GM12864 (cell line): ENCODE data around the gene GPR52.

Source experiments
- DNase-seq: peaks from one replicate; pipeline ENCODE4 v3.0.0-alpha.2; 2011; ENCODE audit warnings: low read depth
- H3K4me3 ChIP-seq: 2 replicates; pipeline ENCODE4 v1.5.1; 2011; ENCODE audit warnings: mild to moderate bottlenecking, low read depth, low read length, control low read depth
- TF ChIP-seq, protein P1 (sequence below): IDR thresholded peaks from 2 replicates; pipeline ENCODE4 v1.5.1; 2011; ENCODE audit warnings: low read depth, mild to moderate bottlenecking, moderate library complexity, low read length, control low read depth, inconsistent platforms; ENCODE audit errors: missing control alignments

GPR52 gene, protein sequence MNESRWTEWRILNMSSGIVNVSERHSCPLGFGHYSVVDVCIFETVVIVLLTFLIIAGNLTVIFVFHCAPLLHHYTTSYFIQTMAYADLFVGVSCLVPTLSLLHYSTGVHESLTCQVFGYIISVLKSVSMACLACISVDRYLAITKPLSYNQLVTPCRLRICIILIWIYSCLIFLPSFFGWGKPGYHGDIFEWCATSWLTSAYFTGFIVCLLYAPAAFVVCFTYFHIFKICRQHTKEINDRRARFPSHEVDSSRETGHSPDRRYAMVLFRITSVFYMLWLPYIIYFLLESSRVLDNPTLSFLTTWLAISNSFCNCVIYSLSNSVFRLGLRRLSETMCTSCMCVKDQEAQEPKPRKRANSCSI

GRCh38 chr1:174447866-174448530, at the start of gene GPR52:
GPR52 (plus strand) TSS chr1:174447964; CDS start chr1:174448112, 148 bp downstream.
- no peak for DNase-seq
- H3K4me3 ChIP-seq, result no peak within 1 kb of the TSS
- TF ChIP-seq, protein P1, sequence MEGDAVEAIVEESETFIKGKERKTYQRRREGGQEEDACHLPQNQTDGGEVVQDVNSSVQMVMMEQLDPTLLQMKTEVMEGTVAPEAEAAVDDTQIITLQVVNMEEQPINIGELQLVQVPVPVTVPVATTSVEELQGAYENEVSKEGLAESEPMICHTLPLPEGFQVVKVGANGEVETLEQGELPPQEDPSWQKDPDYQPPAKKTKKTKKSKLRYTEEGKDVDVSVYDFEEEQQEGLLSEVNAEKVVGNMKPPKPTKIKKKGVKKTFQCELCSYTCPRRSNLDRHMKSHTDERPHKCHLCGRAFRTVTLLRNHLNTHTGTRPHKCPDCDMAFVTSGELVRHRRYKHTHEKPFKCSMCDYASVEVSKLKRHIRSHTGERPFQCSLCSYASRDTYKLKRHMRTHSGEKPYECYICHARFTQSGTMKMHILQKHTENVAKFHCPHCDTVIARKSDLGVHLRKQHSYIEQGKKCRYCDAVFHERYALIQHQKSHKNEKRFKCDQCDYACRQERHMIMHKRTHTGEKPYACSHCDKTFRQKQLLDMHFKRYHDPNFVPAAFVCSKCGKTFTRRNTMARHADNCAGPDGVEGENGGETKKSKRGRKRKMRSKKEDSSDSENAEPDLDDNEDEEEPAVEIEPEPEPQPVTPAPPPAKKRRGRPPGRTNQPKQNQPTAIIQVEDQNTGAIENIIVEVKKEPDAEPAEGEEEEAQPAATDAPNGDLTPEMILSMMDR, result no peak

- TF ChIP-seq, protein P1, result no peak
- no peak for DNase-seq
- H3K4me3 ChIP-seq, result no peak overlapping the region
Observed at GRCh38 chr1:174398246-174398645, 49.5 kb upstream of the GPR52 start.

- no peak overlapping the region for H3K4me3 ChIP-seq
- TF ChIP-seq, protein P1, result no peak
- no peak for DNase-seq
Observed at GRCh38 chr1:174399211-174399610, 48.6 kb upstream of the GPR52 start.

DNA sequence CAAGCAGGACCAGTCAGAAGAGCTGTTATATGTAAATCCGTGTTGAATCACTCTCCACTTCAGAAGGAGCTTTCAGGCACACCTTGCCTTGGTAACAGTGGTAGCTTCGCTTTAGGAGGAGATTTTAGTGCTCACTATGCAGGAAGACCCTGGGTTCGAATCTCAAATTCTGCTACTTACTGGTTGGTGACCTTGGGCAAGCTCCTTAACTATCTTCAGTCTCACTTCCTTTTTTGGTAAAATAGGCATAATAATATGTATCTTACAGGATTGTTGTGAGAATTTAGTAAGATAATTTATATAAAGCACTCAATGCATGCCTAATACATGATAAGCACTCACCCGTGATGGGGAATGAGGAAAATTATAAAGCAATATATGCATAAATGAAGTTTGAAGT, 46.7 kb upstream of the GPR52 start:
- no peak overlapping the region for H3K4me3 ChIP-seq
- DNase-seq, result no peak
- TF ChIP-seq, protein P1, result no peak

DNA sequence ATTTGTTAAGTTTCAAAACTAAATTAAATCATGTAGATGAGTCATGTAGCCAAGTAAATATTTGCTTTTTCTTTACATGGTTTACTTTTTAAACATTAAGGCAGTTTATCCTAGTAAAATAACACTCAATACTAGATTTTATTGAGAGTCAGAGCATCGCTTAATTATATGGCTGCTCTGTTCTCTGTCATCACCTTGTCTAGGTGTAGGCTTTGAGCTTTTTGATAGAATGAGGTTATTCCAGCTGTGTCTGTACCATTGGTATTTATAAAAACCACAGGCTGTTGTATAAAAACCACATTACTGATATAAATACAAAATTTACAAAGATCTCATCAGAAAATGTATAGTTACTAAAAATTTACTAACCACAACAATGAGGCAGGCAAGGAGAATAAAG, 42.5 kb upstream of the GPR52 start:
- no peak overlapping the region for H3K4me3 ChIP-seq
- TF ChIP-seq, protein P1, result no peak
- no peak for DNase-seq

DNA sequence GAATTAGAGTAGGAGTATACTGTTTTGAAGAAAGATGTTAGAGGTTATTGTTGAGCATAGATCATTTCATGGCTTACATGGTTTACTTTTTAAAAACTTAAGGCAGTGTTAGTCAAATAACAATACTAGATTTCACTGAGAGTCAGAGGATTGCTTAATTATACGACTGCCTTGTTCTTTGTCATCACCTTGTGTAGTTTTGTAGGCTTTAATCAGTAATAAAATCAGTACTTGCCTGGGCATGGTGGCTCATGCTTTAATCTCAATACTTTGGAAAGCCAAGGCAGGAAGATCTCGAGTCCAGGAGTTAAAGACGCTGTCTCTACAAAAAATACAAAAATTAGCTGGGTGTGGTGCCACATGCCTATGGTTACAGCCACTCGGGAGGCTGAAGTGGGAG, 41.3 kb upstream of the GPR52 start:
- H3K4me3 ChIP-seq, result no peak overlapping the region
- no peak for DNase-seq
- TF ChIP-seq, protein P1, result no peak
